Keratinocyte (primary cell): Measurements from ENCODE around the gene MTA1.

Experiments
- CTCF ChIP-seq, 3 experiments: IDR thresholded peaks in 1 of 3; conservative IDR thresholded peaks in 1 of 3; optimal IDR thresholded peaks in 1 of 3; 2 replicates in 2 of 3; 3 replicates in 1 of 3; pipeline versions ENCODE3 to v1.5.1; 2011; ENCODE audit warnings: low read length in 3 of 3, mild to moderate bottlenecking in 3 of 3, moderate library complexity in 2 of 3, control low read depth in 1 of 3, inconsistent platforms in 1 of 3; ENCODE audit not compliant: insufficient read depth in 2 of 3; ENCODE audit errors: extremely low read depth in 1 of 3
- EZH2 ChIP-seq: IDR thresholded peaks from one replicate; pipeline ENCODE4 v1.6.1; 2012; ENCODE audit warnings: inconsistent platforms, mild to moderate bottlenecking, low read length, moderate library complexity

DNA sequence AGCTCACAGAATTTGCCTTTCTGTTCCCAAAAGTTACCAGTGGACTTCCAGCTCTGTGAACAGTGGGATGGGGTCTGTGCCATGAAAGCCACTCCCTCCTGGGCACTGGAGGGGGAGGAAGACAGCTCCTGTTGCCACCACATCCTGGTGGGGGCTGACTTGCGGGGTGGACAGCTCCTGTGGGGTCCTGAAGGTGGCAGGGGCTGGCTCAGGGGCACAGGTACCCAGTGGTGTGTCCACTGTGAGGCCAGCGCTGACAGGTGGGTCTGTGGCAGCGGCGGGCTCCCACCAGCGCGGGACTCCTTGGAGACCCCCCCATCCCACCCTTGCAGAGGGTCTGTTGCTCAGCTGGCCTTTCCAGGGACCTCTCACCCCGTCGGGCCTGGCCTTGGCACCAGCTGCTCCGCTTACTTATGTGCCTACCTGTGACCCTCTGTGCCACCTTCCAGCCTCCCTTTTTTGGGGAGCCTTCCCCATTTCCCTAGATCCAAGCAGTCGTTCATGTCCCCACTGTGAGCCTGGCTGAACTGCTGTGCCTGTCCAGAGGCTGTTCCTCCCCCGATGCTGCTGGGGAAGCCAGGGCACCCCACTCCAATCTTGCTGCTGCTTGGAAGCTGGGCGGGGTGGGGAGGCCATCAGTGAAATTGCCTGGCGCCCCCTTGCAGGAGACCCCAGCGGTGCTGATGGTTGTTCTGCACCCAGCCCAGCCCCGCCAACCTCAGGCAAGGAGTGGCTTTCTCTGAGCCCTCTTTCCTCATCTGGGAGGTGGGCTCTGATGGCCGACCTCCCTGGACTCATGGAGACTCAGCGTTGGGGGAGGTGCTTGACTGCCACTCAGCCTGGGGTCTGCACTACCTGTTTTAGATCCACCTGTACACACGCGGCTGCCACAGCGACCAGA lies 73.6 kb downstream of the MTA1 start:
- TF ChIP-seq CTCF (optimal IDR thresholded peaks at IDR 0.05 in 1 of 3, IDR thresholded peaks at IDR 0.05 in 1 of 3, conservative IDR thresholded peaks at IDR 0.05 in 1 of 3; ENCODE audit: extremely low read depth in 1 of 3, insufficient read depth in 2 of 3, low read length in 3 of 3) (no peak), EZH2 (no peak)
